ENCODE measurements around the gene KRT4.

Gene KRT4

GRCh38 chr12:52832985-52833905 is 19.3 kb upstream of the KRT4 start:
- TF ChIP-seq ZBTB7A (IDR thresholded peaks at IDR 0.05; ENCODE audit: low read depth) (no peak), TCF12 (IDR thresholded peaks at IDR 0.05; ENCODE audit: low read depth) (no peak), YY1 (IDR thresholded peaks at IDR 0.05; ENCODE audit: low read depth) (no peak), RAD21 (IDR thresholded peaks at IDR 0.05; ENCODE audit: low read depth) (no peak), NFIC (IDR thresholded peaks at IDR 0.05) (no peak), TEAD4 (IDR thresholded peaks at IDR 0.05) (no peak), FOXM1 (IDR thresholded peaks at IDR 0.05; ENCODE audit: borderline replicate concordance, low read depth) (no peak), TAF1 (IDR thresholded peaks at IDR 0.05; ENCODE audit: low read depth) (no peak), MAX (IDR thresholded peaks at IDR 0.05) (no peak), CEBPB (IDR thresholded peaks at IDR 0.05) (no peak), EGR1 (IDR thresholded peaks at IDR 0.05) (no peak), CREB1 (IDR thresholded peaks at IDR 0.05; ENCODE audit: low read depth) (no peak), REST (IDR thresholded peaks at IDR 0.05; ENCODE audit: low read depth) (no peak), USF1 (IDR thresholded peaks at IDR 0.05) (no peak), EP300 (IDR thresholded peaks at IDR 0.05; ENCODE audit: borderline replicate concordance) (no peak)

- TF ChIP-seq YY1 (IDR thresholded peaks at IDR 0.05; ENCODE audit: low read depth) (no peak), FOXM1 (IDR thresholded peaks at IDR 0.05; ENCODE audit: borderline replicate concordance, low read depth) (no peak), CEBPB (IDR thresholded peaks at IDR 0.05) (no peak), EGR1 (IDR thresholded peaks at IDR 0.05) (no peak), RAD21 (IDR thresholded peaks at IDR 0.05; ENCODE audit: low read depth) (no peak), USF1 (IDR thresholded peaks at IDR 0.05) (no peak), CREB1 (IDR thresholded peaks at IDR 0.05; ENCODE audit: low read depth) (no peak), REST (IDR thresholded peaks at IDR 0.05; ENCODE audit: low read depth) (no peak), ZBTB7A (IDR thresholded peaks at IDR 0.05; ENCODE audit: low read depth) (no peak), NFIC (IDR thresholded peaks at IDR 0.05) (no peak)
Measured at GRCh38 chr12:52832451-52832850, 18.5 kb upstream of the KRT4 start.

- no peak for TF ChIP-seq EGR1 (IDR thresholded peaks at IDR 0.05)
- no peak for TF ChIP-seq TCF12 (IDR thresholded peaks at IDR 0.05; ENCODE audit: low read depth)
- TF ChIP-seq USF1 (IDR thresholded peaks at IDR 0.05): no peak
- no peak for TF ChIP-seq FOXM1 (IDR thresholded peaks at IDR 0.05; ENCODE audit: borderline replicate concordance, low read depth)
- no peak for TF ChIP-seq MAX (IDR thresholded peaks at IDR 0.05)
- TF ChIP-seq CEBPB (IDR thresholded peaks at IDR 0.05): no peak
Measured at GRCh38 chr12:52831251-52831650, 17.3 kb upstream of the KRT4 start.

GRCh38 chr12:52829986-52830770 is 16.3 kb upstream of the KRT4 start:
- TF ChIP-seq TCF12 (IDR thresholded peaks at IDR 0.05; ENCODE audit: low read depth) (no peak), FOXM1 (IDR thresholded peaks at IDR 0.05; ENCODE audit: borderline replicate concordance, low read depth) (no peak), TEAD4 (IDR thresholded peaks at IDR 0.05) (no peak), USF1 (IDR thresholded peaks at IDR 0.05) (no peak)

All from Ishikawa (cell line).